ENCODE data around the gene CTNS.

Gene CTNS

DNA sequence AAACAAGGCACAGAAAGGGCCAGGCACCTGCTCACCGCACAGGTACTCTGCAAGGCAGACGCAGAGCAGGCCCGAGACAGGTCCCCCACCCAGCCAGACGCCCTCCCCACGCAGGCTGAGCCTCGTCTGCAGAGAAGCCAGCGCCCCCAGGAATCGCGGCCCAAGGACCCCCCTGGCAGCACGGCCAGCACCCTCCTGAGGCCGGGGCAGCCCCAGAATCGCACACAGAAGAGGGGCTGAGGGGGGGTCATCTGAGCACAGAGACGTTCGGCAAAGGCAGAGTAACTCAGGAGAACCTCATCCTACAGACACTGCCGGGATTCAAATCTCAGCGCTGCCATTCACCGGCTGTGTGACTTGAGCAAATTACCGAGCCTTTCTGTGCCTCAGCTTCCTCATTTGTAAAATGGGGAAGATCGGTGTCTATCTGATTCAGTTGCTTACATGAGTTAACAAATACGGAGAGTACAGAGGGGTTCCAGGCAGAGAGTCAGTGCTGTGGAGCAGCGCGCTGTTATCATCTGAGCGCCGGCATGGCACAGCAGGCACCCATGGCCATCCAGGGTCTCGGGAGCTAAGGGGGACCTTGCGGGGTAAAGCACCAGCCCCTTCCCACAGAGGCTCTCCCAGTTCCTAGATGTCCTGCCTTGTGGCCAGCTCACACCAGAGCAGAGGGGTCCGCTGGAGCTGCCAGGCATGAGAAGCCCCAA lies 42.4 kb downstream of the CTNS start:
- DNase-seq = no peak
- intact Hi-C loops (cut with DNase I) = no loop called here

DNA sequence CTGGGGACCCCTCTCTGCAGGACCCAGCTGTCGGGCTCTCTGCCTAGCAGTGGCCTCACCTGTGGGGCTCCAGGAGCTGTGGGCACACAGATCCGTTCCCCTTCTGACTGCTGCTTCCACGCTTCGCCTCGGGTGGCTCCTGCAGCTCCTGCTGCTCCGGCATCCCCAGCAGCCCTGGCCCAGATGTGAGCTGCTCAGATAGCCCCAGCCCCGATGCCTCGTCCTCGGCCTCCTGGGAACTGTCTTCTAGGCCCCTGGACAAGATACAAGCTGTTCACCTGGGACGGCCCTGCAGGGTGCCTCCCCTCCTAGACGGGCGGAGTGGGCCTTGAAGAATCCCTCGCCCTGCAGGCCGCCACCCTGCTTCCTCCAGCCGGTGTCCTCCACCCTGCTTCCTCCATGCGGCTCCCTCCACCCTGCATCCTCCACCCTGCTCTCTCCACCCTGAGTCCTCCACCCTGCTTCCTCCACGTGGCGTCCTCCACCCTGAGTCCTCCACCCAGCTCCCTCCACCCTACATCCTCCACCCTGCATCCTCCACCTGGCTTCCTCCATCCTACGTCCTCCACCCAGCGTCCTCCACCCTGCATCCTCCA lies 43.1 kb downstream of the CTNS start:
- peak in 1 of 10 donors; percentile 57 for DNase-seq
- intact Hi-C loops (cut with DNase I) = no loop called here

- no peak for DNase-seq
- intact Hi-C loops (cut with DNase I) = no loop called here
Measured at GRCh38 chr17:3681057-3681456, 44.5 kb downstream of the CTNS start.

DNA sequence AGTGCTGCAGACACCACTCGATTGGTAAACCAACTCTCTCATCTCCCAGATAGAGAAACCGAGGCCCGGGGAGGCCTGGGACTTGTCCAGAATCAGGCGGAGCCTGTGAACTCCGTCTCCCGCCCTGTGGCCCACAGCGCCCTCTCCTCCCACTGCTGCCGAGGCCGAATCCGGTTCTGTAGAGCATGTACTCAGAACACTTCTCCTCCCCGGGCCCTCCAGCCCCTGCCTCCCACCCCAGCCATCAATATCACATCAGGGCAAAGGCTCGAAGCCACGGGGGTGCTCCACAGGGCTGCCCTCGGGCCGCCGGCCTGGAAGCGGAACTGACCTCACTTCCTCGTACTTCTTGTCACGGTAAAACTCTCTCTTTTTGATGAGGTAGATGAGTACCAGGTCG lies 45.0 kb downstream of the CTNS start:
- no peak for DNase-seq
- intact Hi-C loops (cut with DNase I) = no loop called here

DNA sequence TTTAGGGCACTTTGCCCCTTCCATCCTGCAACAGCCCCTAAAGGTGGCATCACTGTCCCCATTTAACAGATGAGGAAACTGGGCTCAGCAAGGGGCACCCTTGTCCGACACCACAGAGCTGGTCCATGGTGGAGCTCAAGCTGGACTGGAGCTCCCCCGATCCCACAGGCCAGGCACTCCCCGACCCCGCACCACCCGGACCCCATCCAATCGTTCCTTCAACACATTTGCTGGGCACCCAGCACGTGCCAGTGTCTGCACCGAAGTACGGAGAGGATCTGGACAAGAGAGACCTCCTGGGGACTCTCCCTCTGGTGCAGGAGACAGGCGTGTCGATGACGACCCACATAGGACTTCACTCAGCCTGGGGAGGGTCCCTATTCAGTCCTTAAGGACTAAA lies 45.5 kb downstream of the CTNS start:
- DNase-seq = no peak
- intact Hi-C loops (cut with DNase I) = no loop called here

GRCh38 chr17:3683054-3683511 lies 46.5 kb downstream of the CTNS start:
- DNase-seq = no peak
- intact Hi-C loops (cut with DNase I) = no loop called here

DNA sequence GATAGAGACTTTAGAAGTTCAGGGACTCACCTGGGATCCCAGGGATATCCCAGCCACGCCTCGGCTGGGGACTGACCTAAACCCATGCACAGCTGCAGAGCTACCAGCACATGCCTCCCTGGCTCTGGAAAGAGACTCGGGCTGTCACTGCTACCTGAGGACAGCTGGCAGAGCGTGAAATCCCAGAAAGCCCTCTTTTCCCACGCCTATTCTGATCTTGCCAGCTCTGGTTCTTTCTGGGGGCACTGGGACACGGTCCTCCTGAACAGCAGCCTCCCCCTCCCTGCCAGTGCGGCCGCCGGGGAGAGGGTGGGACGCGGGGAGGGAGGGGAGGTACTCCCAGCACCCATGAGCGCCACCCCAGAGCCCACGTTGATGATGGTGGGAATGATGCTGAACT lies 48.6 kb downstream of the CTNS start:
- intact Hi-C loops (cut with DNase I) = no loop called here
- DNase-seq = no peak

DNA sequence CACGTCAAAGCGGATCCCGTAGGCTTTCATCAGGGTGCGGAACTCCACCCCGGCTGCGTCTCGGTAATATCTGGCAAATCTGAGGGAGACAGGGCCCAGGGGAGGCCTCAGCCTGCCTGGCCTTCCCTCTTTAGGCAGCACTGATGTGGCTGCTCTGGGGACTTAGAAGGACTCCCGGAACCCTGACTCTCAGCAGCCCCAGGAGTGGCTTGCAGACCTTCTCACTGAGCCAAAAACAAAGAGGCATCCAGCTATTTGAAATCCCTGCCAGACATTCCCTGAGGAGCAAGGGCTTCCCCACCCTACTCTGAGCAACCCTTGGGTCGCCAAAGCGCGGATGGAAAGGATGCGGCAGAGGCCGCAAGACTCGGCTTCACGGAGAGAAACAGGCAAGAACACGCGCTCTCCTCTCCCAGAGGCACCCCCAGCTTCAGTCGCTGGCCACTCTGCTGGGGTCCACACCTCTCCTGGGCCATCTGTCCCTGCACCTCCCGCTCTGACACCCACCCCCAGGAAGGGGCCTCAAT lies 51.5 kb downstream of the CTNS start:
- DNase-seq = no peak

GRCh38 chr17:3688852-3689261 lies 52.3 kb downstream of the CTNS start:
- no peak for DNase-seq

More for the DNA sequence above, 51.5 kb downstream of the CTNS start:
- intact Hi-C loops (cut with DNase I) = no loop called here

GRCh38 chr17:3689262-3690093 lies 52.9 kb downstream of the CTNS start:
- intact Hi-C loops (cut with DNase I) = no loop called here
- DNase-seq = no peak

More at GRCh38 chr17:3688852-3689261, 52.3 kb downstream of the CTNS start:
- intact Hi-C loops (cut with DNase I) = no loop called here

GRCh38 chr17:3690094-3690715 lies 53.6 kb downstream of the CTNS start:
- peak in 3 of 10 donors; percentile 71 to 81 (median 80) for DNase-seq
- intact Hi-C loops (cut with DNase I) = no loop called here

- DNase-seq = peak in 2 of 10 donors; percentile 58 to 61
- intact Hi-C loops (cut with DNase I) = no loop called here
Measured at GRCh38 chr17:3691617-3692067, 55.1 kb downstream of the CTNS start.

- peak in 3 of 10 donors; percentile 9 to 57 (median 33) for DNase-seq
- intact Hi-C loops (cut with DNase I) = no loop called here
Measured at GRCh38 chr17:3692346-3692745, 55.8 kb downstream of the CTNS start.

DNA sequence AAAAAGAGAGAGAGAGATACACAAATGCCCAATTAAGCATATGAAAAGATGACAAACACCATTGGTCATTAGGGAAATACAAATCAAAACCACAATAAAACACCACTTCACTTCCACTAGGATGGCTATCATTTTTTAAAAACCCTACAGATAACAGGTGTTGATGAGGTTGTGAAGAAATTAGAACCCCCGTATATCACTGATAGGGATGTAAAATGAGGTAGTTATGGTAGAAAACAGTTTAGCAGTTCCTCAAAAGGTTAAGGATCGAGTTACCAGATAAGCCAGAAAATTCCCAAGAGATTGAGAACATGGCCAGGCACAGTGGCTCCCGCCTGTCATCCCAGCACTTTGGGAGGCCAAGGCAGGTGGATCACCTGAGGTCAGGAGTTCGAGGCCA lies 56.6 kb downstream of the CTNS start:
- intact Hi-C loops (cut with DNase I) = no loop called here
- peak in 1 of 10 donors; percentile 4 for DNase-seq

DNA sequence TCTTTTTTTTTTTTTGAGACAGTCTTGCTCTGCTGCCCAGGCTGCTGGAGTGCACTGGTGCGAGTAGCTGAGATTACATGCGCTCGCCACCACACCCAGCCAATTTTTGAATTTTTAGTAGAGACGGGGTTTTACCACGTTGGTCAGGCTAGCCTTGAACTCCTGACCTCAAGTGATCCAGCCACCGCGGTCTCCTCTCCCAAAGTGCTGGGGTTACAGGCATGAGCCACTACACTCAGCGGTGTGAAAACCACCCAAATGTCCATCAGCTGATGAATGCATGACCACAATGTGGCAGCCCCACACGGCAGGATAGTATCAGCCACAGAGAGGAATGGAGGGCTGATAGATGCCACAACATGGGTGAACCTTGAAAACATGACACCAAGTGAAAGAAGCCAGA lies 57.3 kb downstream of the CTNS start:
- intact Hi-C loops (cut with DNase I) = no loop called here
- peak in 3 of 10 donors; percentile 45 to 76 (median 69) for DNase-seq

GRCh38 chr17:3695129-3695722 lies 58.7 kb downstream of the CTNS start:
- intact Hi-C loops (cut with DNase I) = no loop called here
- peak in 2 of 10 donors; percentile 70 to 72 for DNase-seq

DNA sequence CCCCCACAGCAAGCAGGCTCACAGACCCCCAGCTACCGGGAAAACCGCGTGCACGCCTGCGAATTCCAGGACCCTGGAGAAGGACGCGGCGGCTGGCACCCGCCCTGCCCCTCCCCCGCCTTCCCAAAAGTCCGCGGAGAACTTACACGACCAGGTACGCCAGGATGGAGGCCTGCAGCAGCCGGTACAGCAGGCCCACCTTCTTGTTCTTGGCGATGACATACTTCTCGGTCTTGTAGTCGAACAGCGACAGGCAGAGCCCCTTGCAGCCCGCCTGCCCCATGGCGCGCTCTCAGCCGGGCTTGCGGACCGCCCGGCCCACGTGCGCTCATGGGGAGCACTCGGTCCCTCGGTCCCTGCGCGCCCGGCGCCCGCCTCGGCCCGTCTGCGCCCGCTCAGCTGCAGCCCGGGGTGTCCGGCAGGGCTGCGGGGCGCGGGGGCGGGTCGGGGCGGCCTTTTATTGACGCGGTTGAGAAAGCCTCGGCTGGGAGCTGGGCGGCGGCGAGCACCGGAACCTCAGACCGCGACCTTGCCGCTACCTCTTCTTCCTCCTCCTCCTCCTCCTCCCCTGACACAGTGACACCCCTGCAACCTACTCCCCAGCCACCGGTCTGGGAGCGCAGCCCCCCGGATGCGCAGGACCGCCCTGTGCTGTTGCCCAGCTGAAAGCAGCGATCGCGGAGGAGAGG lies 59.3 kb downstream of the CTNS start, which contains the start of gene P2RX5:
P2RX5 (minus strand) TSS at position 433 of the 689 bp plus-strand sequence; CDS start at position 283, 150 bp downstream.
- intact Hi-C loops (cut with DNase I) = no loop called here
- peak in 4 of 10 donors; percentile 19 to 83 (median 54) for DNase-seq

- intact Hi-C loops (cut with DNase I) = no loop called here
- DNase-seq = peak in 4 of 10 donors; percentile 27 to 88 (median 62)
Measured at GRCh38 chr17:3697103-3697476, 60.5 kb downstream of the CTNS start.

DNA sequence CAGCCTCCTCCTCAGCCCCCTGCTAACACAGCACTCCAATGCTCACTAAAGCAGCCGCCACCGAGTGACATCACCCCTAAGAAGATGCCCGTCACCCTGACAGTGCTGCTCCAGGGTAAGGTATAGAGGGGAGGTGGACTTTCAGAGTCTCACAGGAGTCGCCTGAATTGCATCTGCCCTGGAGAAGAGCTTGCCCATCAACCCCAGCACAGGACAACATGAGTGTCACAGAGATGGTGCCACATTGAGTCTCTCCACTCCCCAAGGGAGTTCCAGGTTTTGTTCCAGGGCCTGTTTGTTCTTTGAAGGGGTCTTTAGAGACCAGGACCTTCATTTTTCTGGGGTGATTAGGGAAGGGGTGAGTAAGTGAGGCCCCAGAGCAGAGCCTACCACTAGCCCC lies 61.6 kb downstream of the CTNS start:
- peak in 1 of 10 donors; percentile 9 for DNase-seq
- intact Hi-C loops (cut with DNase I) = no loop called here
